A673 (cell line): ENCODE results near the gene HAND2. TPM values are rescaled to one million over a fixed set of nuclear protein-coding genes. Genes with fewer than 3 reads are reported as not detected.

Source experiments
- Bru-seq: library from RNA; stranded (reverse); fragments of 400-500 nt; gene quantifications from one replicate; lab custom pipeline; 2021; lab: Mats Ljungman, UMichigan
- BruChase-seq, 2 experiments: library from RNA; stranded (reverse); fragments of 400-500 nt; gene quantifications; one replicate each; lab custom pipeline; 2021; lab: Mats Ljungman, UMichigan
- BruUV-seq: library from RNA; stranded (reverse); fragments of 400-500 nt; replicated peaks from 2 replicates; lab custom pipeline; 2021; lab: Mats Ljungman, UMichigan
- CTCF ChIA-PET: fragments of 300-600 bp; sonication (Branson Sonifier 250); formaldehyde crosslinking; loops from one replicate; lab custom pipeline; 2022; ENCODE audit warnings: antibody characterized with exemption; lab: Charles Lee
- POLR2A ChIA-PET: fragments of 300-600 bp; sonication (Branson Sonifier 250); formaldehyde crosslinking; loops from one replicate; lab custom pipeline; 2022; ENCODE audit warnings: antibody characterized with exemption; ENCODE audit not compliant: low non-redundant PET; lab: Charles Lee
- DNase-seq: peaks from one replicate; pipeline ENCODE4 v3.0.0-alpha.2; 2015; ENCODE audit warnings: low spot score
- H3K27ac ChIP-seq: fragments of 200-600 bp; sonication (generic); 2 replicates; pipeline ENCODE4 v1.5.1; 2016; ENCODE audit warnings: mixed run types, low read depth, mild to moderate bottlenecking, mixed read lengths, antibody characterized with exemption, low read length; ENCODE audit not compliant: poor library complexity, severe bottlenecking
- H3K27me3 ChIP-seq: fragments of 200-600 bp; sonication (generic); replicated peaks from 2 replicates; pipeline ENCODE4 v1.6.1; 2017; ENCODE audit warnings: mixed run types, low read depth, mild to moderate bottlenecking, mixed read lengths, antibody characterized with exemption, low read length; ENCODE audit not compliant: insufficient read depth, poor library complexity
- H3K36me3 ChIP-seq: fragments of 200-600 bp; sonication (generic); 2 replicates; pipeline ENCODE4 v1.6.1; 2016; ENCODE audit warnings: mixed run types, mild to moderate bottlenecking, mixed read lengths, antibody characterized with exemption, low read length; ENCODE audit not compliant: insufficient read depth, poor library complexity, severe bottlenecking
- H3K4me1 ChIP-seq: fragments of 200-600 bp; sonication (generic); 2 replicates; pipeline ENCODE4 v1.6.1; 2017; ENCODE audit warnings: mixed run types, mild to moderate bottlenecking, mixed read lengths, antibody characterized with exemption, low read length; ENCODE audit not compliant: insufficient read depth, poor library complexity, severe bottlenecking
- H3K4me3 ChIP-seq: fragments of 200-600 bp; sonication (generic); 2 replicates; pipeline ENCODE4 v1.5.1; 2016; ENCODE audit warnings: low read depth, mixed run types, mild to moderate bottlenecking, mixed read lengths, low read length; ENCODE audit not compliant: poor library complexity, severe bottlenecking
- H3K9me3 ChIP-seq: fragments of 200-600 bp; sonication (generic); 2 replicates; pipeline ENCODE4 v1.6.1; 2016; ENCODE audit warnings: mixed run types, low read depth, mild to moderate bottlenecking, mixed read lengths, antibody characterized with exemption, low read length; ENCODE audit not compliant: poor library complexity, severe bottlenecking
- CTCF ChIP-seq: fragments of 300-800, 200-600 bp; sonication (generic); conservative IDR thresholded peaks from 2 replicates; pipeline ENCODE4 v1.5.1; 2017; ENCODE audit warnings: low read depth, mild to moderate bottlenecking, antibody characterized with exemption, low read length, moderate library complexity, mixed read lengths
- EZH2 ChIP-seq: fragments of 200-600 bp; sonication (generic); IDR thresholded peaks from 2 replicates; pipeline ENCODE4 v1.6.1; 2017; ENCODE audit warnings: borderline replicate concordance, low read depth, mild to moderate bottlenecking, mixed read lengths, antibody characterized with exemption, low read length; ENCODE audit not compliant: poor library complexity, severe bottlenecking
- intact Hi-C: fragments of 100-400 bp; cut with micrococcal nuclease; formaldehyde crosslinking; loops from one replicate; pipeline ENCODE4 v1.10.0; 2022; ENCODE audit not compliant: unreplicated experiment
- long read RNA-seq: library from polyadenylated mRNA; stranded (forward); transcript quantifications from one replicate; pipeline ENCODE4 v2.0.0, GENCODE V29; 2022
- total RNA-seq: library from RNA; stranded (reverse); gene quantifications from 2 replicates; pipeline ENCODE4 v1.2.3, GENCODE V29; 2021

Gene HAND2
- total RNA-seq (22.7 and 24.0 TPM in 2 replicates), Bru-seq, nascent RNA (percentile 75 among the genes with signal in this experiment), BruChase-seq, experiment 1, labeled RNA remaining after a 2-hour chase (percentile 76 among the genes with signal in this experiment), BruChase-seq, experiment 2, labeled RNA remaining after a 6-hour chase (percentile 68 among the genes with signal in this experiment)
- long read RNA-seq, transcript HAND2-201 (2 exons, 2,780 nt), result major isoform, 12 of 13 reads
- long read RNA-seq, partial matches to known transcripts, result 0 of 13 reads
- long read RNA-seq, other reads (novel, unspliced or antisense), result 1 of 13 reads

- H3K9me3 ChIP-seq, result no peaks in the 10 kb centered on the region
- H3K4me1 ChIP-seq, result peaks cover 14% of the 10 kb centered on the region
- ChIA-PET POLR2A (interaction anchor here (0.6 kb wide), 1 partner anchor 9 kb away, joined by 4 read pairs; no protein-coding TSS in a partner anchor), CTCF (interaction anchor here (0.6 to 1.1 kb wide), 2 partner anchors 9 to 17 kb away, joined by 3 to 6 read pairs; no protein-coding TSS in a partner anchor)
- H3K27ac ChIP-seq, result peak within 1 kb of the TSS; percentile 94
- TF ChIP-seq EZH2, result no peak
- TF ChIP-seq CTCF, result no peak
- DNase-seq, result peak; percentile 94
- intact Hi-C loops, result no loop called here
- peak within 1 kb of the TSS; percentile 92 for H3K4me3 ChIP-seq
- peaks cover 21% of the 10 kb centered on the region for H3K36me3 ChIP-seq
- BruUV-seq, result TSS peak; percentile 23
- no peaks in the 10 kb centered on the region for H3K27me3 ChIP-seq
These were observed at the start of gene HAND2 for GRCh38 chr4:173529477-173530325. HAND2 (minus strand) TSS chr4:173530229; CDS start chr4:173529289, 940 bp downstream.

- no peaks in the 10 kb centered on the region for H3K27me3 ChIP-seq
- TF ChIP-seq EZH2 (no peak), CTCF (no peak)
- no peak overlapping the region for H3K4me3 ChIP-seq
- no peak for DNase-seq
- CTCF ChIA-PET, result no interaction called here
- POLR2A ChIA-PET, result no interaction called here
- no peaks in the 10 kb centered on the region for H3K4me1 ChIP-seq
- H3K27ac ChIP-seq, result no peak overlapping the region
- H3K9me3 ChIP-seq, result no peaks in the 10 kb centered on the region
- BruUV-seq, result no TSS peak
- no peaks in the 10 kb centered on the region for H3K36me3 ChIP-seq
- intact Hi-C loops, result no loop called here
These were observed 48.9 kb upstream of the HAND2 start for GRCh38 chr4:173578956-173579355.

- no peak for DNase-seq
- CTCF ChIA-PET, result no interaction called here
These were observed 47.9 kb upstream of the HAND2 start for GRCh38 chr4:173577963-173578362.

More at GRCh38 chr4:173577963-173578362, 47.9 kb upstream of the HAND2 start:
- intact Hi-C loops, result no loop called here
- no peak overlapping the region for H3K27ac ChIP-seq
- no TSS peak for BruUV-seq
- no peaks in the 10 kb centered on the region for H3K9me3 ChIP-seq
- H3K27me3 ChIP-seq, result no peaks in the 10 kb centered on the region
- no peaks in the 10 kb centered on the region for H3K36me3 ChIP-seq
- TF ChIP-seq EZH2 (no peak), CTCF (no peak)
- H3K4me1 ChIP-seq, result no peaks in the 10 kb centered on the region
- POLR2A ChIA-PET, result no interaction called here
- no peak overlapping the region for H3K4me3 ChIP-seq
